OCI-LY1 (cell line): ENCODE results near the gene ZNF768.
A peak's percentile ranks its signal among the peaks of the same experiment; 100 is the strongest.

Experiments used
- CTCF ChIP-seq: fragments of 200-600 bp; sonication (generic), shearing (Covaris generic); IDR thresholded peaks from 2 replicates; pipeline ENCODE4 v1.5.1; 2017; ENCODE audit warnings: mild to moderate bottlenecking, antibody characterized with exemption, low read length, moderate library complexity, mixed read lengths
- EZH2 ChIP-seq: fragments of 200-600 bp; sonication (generic), shearing (Covaris generic); IDR thresholded peaks from 2 replicates; pipeline ENCODE4 v1.8.0; 2017; ENCODE audit warnings: borderline replicate concordance, mixed run types, mild to moderate bottlenecking, antibody characterized with exemption, low read length, moderate library complexity, mixed read lengths

- TF ChIP-seq CTCF (peak; percentile 56), EZH2 (no peak)
Observed at GRCh38 chr16:30535777-30536190, 9.4 kb upstream of the ZNF768 start.
